Immature natural killer cell (primary cell): Measurements from ENCODE around the gene XIRP1. TPM values are rescaled to one million over a fixed set of nuclear protein-coding genes. Genes with fewer than 3 reads are reported as not detected.
"Not testable (repeated sequence)": the region's sequence is repeated elsewhere in the genome, so short reads cannot be mapped to it uniquely, and the experiment has no call there.

Experiments used
- DNase-seq, 3 donors: peaks; one replicate each; pipeline ENCODE4 v3.0.0; 2022; ENCODE audit warnings: mixed read lengths in 1 of 3
- H3K27ac Mint-ChIP-seq, 6 donors: one replicate each; pipeline ENCODE4 v1.8.0; 2020; ENCODE audit warnings: mixed read lengths in 6 of 6, mild to moderate bottlenecking in 5 of 6, inconsistent platforms in 4 of 6, moderate library complexity in 3 of 6
- H3K27me3 Mint-ChIP-seq, 3 donors: one replicate each; pipeline ENCODE4 v1.8.0; 2020 to 2021; ENCODE audit warnings: low read depth in 3 of 3, mild to moderate bottlenecking in 3 of 3, mixed read lengths in 3 of 3, moderate library complexity in 3 of 3, inconsistent platforms in 1 of 3
- H3K36me3 Mint-ChIP-seq, 3 donors: one replicate each; pipeline ENCODE4 v1.8.0; 2020; ENCODE audit warnings: mixed read lengths in 3 of 3, inconsistent platforms in 2 of 3, mild to moderate bottlenecking in 2 of 3
- H3K4me1 Mint-ChIP-seq, 2 donors: one replicate each; pipeline ENCODE4 v1.8.0; 2020; ENCODE audit warnings: inconsistent platforms in 2 of 2, mild to moderate bottlenecking in 2 of 2, mixed read lengths in 2 of 2, moderate library complexity in 1 of 2
- H3K4me3 Mint-ChIP-seq, 5 donors: one replicate each; pipeline ENCODE4 v1.8.0; 2020; ENCODE audit warnings: mild to moderate bottlenecking in 5 of 5, mixed read lengths in 5 of 5, inconsistent platforms in 3 of 5, moderate library complexity in 3 of 5
- H3K9me3 Mint-ChIP-seq, 6 donors: one replicate each; pipeline ENCODE4 v1.8.0; 2020; ENCODE audit warnings: mild to moderate bottlenecking in 6 of 6, mixed read lengths in 6 of 6, inconsistent platforms in 4 of 6, moderate library complexity in 3 of 6
- polyA plus RNA-seq, 3 donors: library from polyadenylated mRNA; unstranded; fragments of 300-500 nt; fragmentation: Illumina TruSeq; gene quantifications; one replicate each; pipeline ENCODE4 v1.2.3, GENCODE V29; 2021

Gene XIRP1, protein sequence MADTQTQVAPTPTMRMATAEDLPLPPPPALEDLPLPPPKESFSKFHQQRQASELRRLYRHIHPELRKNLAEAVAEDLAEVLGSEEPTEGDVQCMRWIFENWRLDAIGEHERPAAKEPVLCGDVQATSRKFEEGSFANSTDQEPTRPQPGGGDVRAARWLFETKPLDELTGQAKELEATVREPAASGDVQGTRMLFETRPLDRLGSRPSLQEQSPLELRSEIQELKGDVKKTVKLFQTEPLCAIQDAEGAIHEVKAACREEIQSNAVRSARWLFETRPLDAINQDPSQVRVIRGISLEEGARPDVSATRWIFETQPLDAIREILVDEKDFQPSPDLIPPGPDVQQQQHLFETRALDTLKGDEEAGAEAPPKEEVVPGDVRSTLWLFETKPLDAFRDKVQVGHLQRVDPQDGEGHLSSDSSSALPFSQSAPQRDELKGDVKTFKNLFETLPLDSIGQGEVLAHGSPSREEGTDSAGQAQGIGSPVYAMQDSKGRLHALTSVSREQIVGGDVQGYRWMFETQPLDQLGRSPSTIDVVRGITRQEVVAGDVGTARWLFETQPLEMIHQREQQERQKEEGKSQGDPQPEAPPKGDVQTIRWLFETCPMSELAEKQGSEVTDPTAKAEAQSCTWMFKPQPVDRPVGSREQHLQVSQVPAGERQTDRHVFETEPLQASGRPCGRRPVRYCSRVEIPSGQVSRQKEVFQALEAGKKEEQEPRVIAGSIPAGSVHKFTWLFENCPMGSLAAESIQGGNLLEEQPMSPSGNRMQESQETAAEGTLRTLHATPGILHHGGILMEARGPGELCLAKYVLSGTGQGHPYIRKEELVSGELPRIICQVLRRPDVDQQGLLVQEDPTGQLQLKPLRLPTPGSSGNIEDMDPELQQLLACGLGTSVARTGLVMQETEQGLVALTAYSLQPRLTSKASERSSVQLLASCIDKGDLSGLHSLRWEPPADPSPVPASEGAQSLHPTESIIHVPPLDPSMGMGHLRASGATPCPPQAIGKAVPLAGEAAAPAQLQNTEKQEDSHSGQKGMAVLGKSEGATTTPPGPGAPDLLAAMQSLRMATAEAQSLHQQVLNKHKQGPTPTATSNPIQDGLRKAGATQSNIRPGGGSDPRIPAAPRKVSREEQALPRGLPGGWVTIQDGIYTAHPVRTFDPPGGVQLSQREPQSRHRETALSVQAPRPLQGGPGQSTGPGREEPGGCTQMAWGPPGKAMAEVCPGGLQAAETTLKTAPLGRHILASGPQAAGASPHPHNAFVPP (N-terminal part only)
- under 1 TPM in 2 of 3 donors, not detected in 1; 0.03 to 0.27 TPM for polyA plus RNA-seq

- Mint-ChIP-seq H3K27ac (peak within 1 kb of the TSS in 5 of 6 donors; percentile 14 to 69 (median 45)), H3K27me3 (peaks cover 0 to 2% (median 0%) of the 10 kb centered on the region in 3 donors), H3K9me3 (no peaks in the 10 kb centered on the region), H3K4me3 (no peak within 1 kb of the TSS), H3K4me1 (peaks cover 23 to 28% of the 10 kb centered on the region in 2 donors), H3K36me3 (no peaks in the 10 kb centered on the region)
- DNase-seq, result no peak
Observed at GRCh38 chr3:39192490-39193092, at the start of gene XIRP1. XIRP1 (minus strand) TSS chr3:39192595; CDS start chr3:39189445, 3,150 bp downstream.

DNA sequence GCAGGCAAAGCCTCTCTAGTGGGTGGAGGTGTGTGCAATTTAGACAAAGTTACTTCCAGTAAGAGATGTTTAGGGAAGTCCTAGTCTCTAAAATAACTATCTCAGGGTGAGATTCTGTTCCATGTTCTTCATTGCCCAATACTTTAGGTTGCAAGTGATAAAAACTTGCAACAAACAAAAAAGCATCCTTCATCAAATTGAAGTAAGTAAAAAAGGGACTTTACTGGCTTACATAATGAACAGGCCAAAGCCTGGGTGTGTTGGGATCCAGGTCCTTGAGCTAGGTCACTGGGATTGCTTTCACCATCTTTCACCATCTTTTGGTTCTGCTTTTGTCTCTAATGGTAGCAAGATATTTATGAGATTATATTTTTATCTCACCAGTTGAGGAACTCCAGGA is 49.2 kb upstream of the XIRP1 start:
- Mint-ChIP-seq H3K36me3 (peaks cover 18 to 81% (median 54%) of the 10 kb centered on the region in 3 donors), H3K27ac (peak overlapping the region in 5 of 6 donors; percentile 22 to 84 (median 51)), H3K27me3 (peaks cover 0 to 4% (median 0%) of the 10 kb centered on the region in 3 donors), H3K4me1 (peaks cover 68 to 78% of the 10 kb centered on the region in 2 donors), H3K4me3 (peak overlapping the region in 2 of 5 donors; percentile 2 to 28), H3K9me3 (peaks cover 0 to 5% (median 0%) of the 10 kb centered on the region in 6 donors)
- no peak for DNase-seq

- peak overlapping the region; percentile 64 to 86 (median 76) for H3K27ac Mint-ChIP-seq
- no peaks in the 10 kb centered on the region for H3K9me3 Mint-ChIP-seq
- peaks cover 90 to 97% of the 10 kb centered on the region in 2 donors for H3K4me1 Mint-ChIP-seq
- DNase-seq, result no peak
- H3K27me3 Mint-ChIP-seq, result peaks cover 3 to 7% (median 4%) of the 10 kb centered on the region in 3 donors
- peak overlapping the region in 4 of 5 donors; percentile 51 to 78 (median 62) for H3K4me3 Mint-ChIP-seq
- H3K36me3 Mint-ChIP-seq, result peaks cover 4 to 47% (median 32%) of the 10 kb centered on the region in 3 donors
Observed at GRCh38 chr3:39237027-39237426, 44.6 kb upstream of the XIRP1 start.

- Mint-ChIP-seq H3K4me3 (peak overlapping the region; percentile 85 to 96 (median 92)), H3K36me3 (peaks cover 9 to 26% (median 19%) of the 10 kb centered on the region in 3 donors), H3K27me3 (peaks cover 4 to 5% (median 5%) of the 10 kb centered on the region in 3 donors), H3K27ac (peak overlapping the region; percentile 94 to 98 (median 96)), H3K4me1 (peaks cover 88 to 95% of the 10 kb centered on the region in 2 donors), H3K9me3 (no peaks in the 10 kb centered on the region)
- peak; percentile 71 to 78 (median 77) for DNase-seq
Observed at GRCh38 chr3:39234651-39235050, 42.3 kb upstream of the XIRP1 start.

DNA sequence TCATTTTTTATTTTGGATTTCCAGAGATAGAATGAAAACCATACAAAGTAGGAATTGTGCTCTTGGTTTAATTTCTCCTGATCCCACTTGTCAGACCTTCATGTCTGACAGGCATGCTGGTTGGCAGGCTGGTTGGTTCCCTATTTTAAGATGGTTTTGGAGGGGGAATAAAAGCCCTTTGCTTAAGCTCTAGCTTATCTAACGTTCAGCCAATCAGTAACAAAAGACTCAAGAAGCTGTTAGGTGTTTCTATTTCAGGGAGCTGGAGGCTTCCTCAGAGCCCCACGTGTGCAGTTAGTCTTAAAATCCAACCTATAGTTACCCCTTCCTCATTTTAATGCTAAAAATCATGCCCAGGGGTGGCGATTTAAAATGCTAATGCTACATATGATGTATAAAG is 40.5 kb upstream of the XIRP1 start:
- H3K4me1 Mint-ChIP-seq, result peaks cover 75 to 89% of the 10 kb centered on the region in 2 donors
- peaks cover 7 to 18% (median 9%) of the 10 kb centered on the region in 3 donors for H3K36me3 Mint-ChIP-seq
- H3K9me3 Mint-ChIP-seq, result no peaks in the 10 kb centered on the region
- no peak for DNase-seq
- H3K27me3 Mint-ChIP-seq, result peaks cover 4 to 5% (median 5%) of the 10 kb centered on the region in 3 donors
- peak overlapping the region; percentile 85 to 96 (median 92) for H3K4me3 Mint-ChIP-seq
- H3K27ac Mint-ChIP-seq, result peak overlapping the region; percentile 94 to 98 (median 96)

GRCh38 chr3:39230453-39230852 is 38.1 kb upstream of the XIRP1 start:
- Mint-ChIP-seq H3K9me3 (no peaks in the 10 kb centered on the region), H3K4me3 (peak overlapping the region in 3 of 5 donors; percentile 6 to 92 (median 38)), H3K27me3 (peaks cover 3 to 5% (median 4%) of the 10 kb centered on the region in 3 donors), H3K27ac (peak overlapping the region; percentile 94 to 98 (median 96)), H3K36me3 (peaks cover 6 to 12% (median 7%) of the 10 kb centered on the region in 3 donors), H3K4me1 (peaks cover 67 to 81% of the 10 kb centered on the region in 2 donors)
- no peak for DNase-seq

- Mint-ChIP-seq H3K27me3 (peaks cover 0 to 6% (median 2%) of the 10 kb centered on the region in 3 donors), H3K4me1 (peaks cover 67 to 81% of the 10 kb centered on the region in 2 donors), H3K36me3 (peaks cover 0 to 8% (median 7%) of the 10 kb centered on the region in 3 donors), H3K4me3 (peak overlapping the region in 1 of 5 donors; percentile 55), H3K27ac (peak overlapping the region in 4 of 6 donors; percentile 27 to 70 (median 58)), H3K9me3 (no peaks in the 10 kb centered on the region)
- no peak for DNase-seq
Observed at GRCh38 chr3:39228496-39228895, 36.1 kb upstream of the XIRP1 start.

GRCh38 chr3:39227596-39227995 is 35.2 kb upstream of the XIRP1 start:
- not testable (repeated sequence) for H3K36me3 Mint-ChIP-seq, H3K4me3 Mint-ChIP-seq, H3K27ac Mint-ChIP-seq, DNase-seq, H3K27me3 Mint-ChIP-seq, H3K9me3 Mint-ChIP-seq
- peaks cover 70 to 81% of the 10 kb centered on the region in 2 donors for H3K4me1 Mint-ChIP-seq

- Mint-ChIP-seq H3K9me3 (no peaks in the 10 kb centered on the region), H3K36me3 (peaks cover 0 to 6% (median 6%) of the 10 kb centered on the region in 3 donors), H3K4me1 (peaks cover 70 to 81% of the 10 kb centered on the region in 2 donors), H3K27me3 (peaks cover under 1 to 7% (median 4%) of the 10 kb centered on the region in 3 donors), H3K27ac (peak overlapping the region; percentile 83 to 98 (median 88)), H3K4me3 (peak overlapping the region; percentile 28 to 76 (median 61))
- peak in 2 of 3 donors; percentile 28 to 29 for DNase-seq
Observed at GRCh38 chr3:39226106-39226741, 33.8 kb upstream of the XIRP1 start.

DNA sequence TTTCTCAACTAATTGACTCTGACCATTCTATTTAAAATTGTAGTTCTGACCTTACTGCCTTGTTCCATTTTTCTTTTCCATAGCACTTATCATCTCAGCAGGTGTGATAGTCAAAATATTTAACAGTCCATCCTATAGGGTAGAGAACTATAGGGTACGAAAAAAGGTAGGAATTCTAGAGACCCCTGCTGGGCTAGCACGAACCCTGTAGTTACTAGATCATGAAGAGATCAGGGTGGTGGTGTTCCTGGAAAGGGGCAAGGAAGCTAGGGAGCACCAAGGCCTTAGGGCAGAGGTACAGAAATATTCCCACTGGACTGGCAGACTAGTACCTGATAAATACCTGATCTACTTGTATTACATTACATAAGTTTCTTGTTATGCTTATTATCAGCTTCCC is 31.9 kb upstream of the XIRP1 start:
- no peak for DNase-seq
- H3K27ac Mint-ChIP-seq, result peak overlapping the region; percentile 67 to 98 (median 86)
- H3K4me3 Mint-ChIP-seq, result peak overlapping the region in 4 of 5 donors; percentile 21 to 69 (median 26)
- H3K27me3 Mint-ChIP-seq, result peaks cover 2 to 7% (median 5%) of the 10 kb centered on the region in 3 donors
- no peaks in the 10 kb centered on the region for H3K9me3 Mint-ChIP-seq
- peaks cover 75 to 84% of the 10 kb centered on the region in 2 donors for H3K4me1 Mint-ChIP-seq
- no peaks in the 10 kb centered on the region for H3K36me3 Mint-ChIP-seq

DNA sequence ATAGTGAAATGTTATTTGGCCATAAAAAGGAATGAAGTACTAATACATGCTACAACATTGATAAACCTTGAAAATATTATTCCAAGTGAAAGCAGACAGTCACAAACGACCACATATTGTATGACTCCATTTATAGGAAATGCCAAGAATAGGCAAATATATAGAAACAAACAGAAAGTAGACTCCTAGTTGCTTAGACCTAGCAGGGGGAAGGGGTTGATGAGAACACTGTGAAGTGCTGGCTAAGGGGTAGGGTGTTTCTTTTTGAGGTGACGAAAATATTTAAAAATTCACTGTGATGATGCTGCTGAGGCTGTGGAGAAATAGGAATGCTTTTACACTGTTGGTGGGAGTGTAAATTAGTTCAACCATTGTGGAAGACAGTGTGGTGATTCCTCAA is 30.5 kb upstream of the XIRP1 start:
- Mint-ChIP-seq H3K36me3 (no peaks in the 10 kb centered on the region), H3K27me3 (peaks cover 2 to 7% (median 5%) of the 10 kb centered on the region in 3 donors), H3K27ac (peak overlapping the region; percentile 86 to 98 (median 91)), H3K4me1 (peaks cover 77 to 85% of the 10 kb centered on the region in 2 donors), H3K9me3 (no peaks in the 10 kb centered on the region), H3K4me3 (peak overlapping the region; percentile 63 to 85 (median 69))
- DNase-seq, result peak in 1 of 3 donors; percentile 31

GRCh38 chr3:39222462-39222861 is 30.1 kb upstream of the XIRP1 start:
- Mint-ChIP-seq H3K9me3 (no peaks in the 10 kb centered on the region), H3K4me3 (peak overlapping the region; percentile 63 to 85 (median 69)), H3K27me3 (peaks cover 2 to 7% (median 7%) of the 10 kb centered on the region in 3 donors), H3K4me1 (peaks cover 81 to 90% of the 10 kb centered on the region in 2 donors), H3K27ac (peak overlapping the region; percentile 86 to 98 (median 91)), H3K36me3 (no peaks in the 10 kb centered on the region)
- peak; percentile 70 to 75 (median 72) for DNase-seq
